Measurements from ENCODE around the gene SPINK8.

DNA sequence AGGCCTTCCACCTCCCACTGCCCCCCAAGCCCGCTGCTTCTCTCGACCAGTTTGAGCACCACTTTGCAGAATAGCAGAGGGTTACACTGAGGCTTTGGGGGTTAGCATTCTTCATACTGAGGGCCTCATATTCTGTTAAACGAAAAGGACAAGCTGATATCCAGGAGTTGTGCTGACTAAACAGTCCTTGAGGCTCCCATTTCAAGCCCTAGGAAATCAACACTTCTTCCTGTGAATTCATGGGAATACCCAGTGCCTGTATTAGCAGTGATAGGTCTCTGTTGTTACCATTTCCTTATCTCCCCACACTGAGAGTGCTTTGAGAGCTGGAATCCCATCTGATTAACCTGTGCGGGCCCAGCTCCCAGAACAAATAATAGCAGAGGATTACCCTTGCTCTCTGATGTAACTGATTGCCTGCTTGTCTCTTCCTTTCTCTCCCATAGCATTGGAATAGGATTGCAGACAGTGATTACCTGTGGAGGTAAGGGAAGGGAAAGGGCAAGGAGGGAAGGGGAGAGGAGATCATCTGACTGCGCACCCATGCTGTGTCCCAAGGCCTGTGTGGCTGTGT is 39.5 kb upstream of the SPINK8 start:
- no peak for TF ChIP-seq EZH2 (IDR thresholded peaks at IDR 0.05; ENCODE audit: insufficient read depth, poor library complexity, severe bottlenecking)
- TF ChIP-seq EZH2phosphoT487 (IDR thresholded peaks at IDR 0.05; ENCODE audit: insufficient read depth, low read depth), result no peak
